NB4 (cell line): ENCODE results near the gene OR52L1.

ENCODE experiments used
- DNase-seq: peaks from one replicate; pipeline ENCODE4 v3.0.0; 2010; ENCODE audit warnings: low read depth
- H3K4me3 ChIP-seq: one replicate; pipeline ENCODE4 v1.5.1; 2011; ENCODE audit warnings: mild to moderate bottlenecking, low read depth, low read length, moderate library complexity
- MYC ChIP-seq: IDR thresholded peaks from 2 replicates; pipeline ENCODE4 v1.6.1; 2011; ENCODE audit warnings: low read depth, low read length
- POLR2A ChIP-seq: IDR thresholded peaks from 2 replicates; pipeline ENCODE4 v1.6.1; 2011; ENCODE audit warnings: mild to moderate bottlenecking; ENCODE audit not compliant: insufficient read length; ENCODE audit errors: extremely low read depth
- TF ChIP-seq, protein P1 (sequence below): IDR thresholded peaks from one replicate; pipeline ENCODE4 v1.5.1; 2012; ENCODE audit warnings: low read depth, low read length
- TF ChIP-seq, protein P2 (sequence below): IDR thresholded peaks from 2 replicates; pipeline ENCODE4 v1.6.1; 2011; ENCODE audit warnings: low read depth, low read length

Gene OR52L1

DNA sequence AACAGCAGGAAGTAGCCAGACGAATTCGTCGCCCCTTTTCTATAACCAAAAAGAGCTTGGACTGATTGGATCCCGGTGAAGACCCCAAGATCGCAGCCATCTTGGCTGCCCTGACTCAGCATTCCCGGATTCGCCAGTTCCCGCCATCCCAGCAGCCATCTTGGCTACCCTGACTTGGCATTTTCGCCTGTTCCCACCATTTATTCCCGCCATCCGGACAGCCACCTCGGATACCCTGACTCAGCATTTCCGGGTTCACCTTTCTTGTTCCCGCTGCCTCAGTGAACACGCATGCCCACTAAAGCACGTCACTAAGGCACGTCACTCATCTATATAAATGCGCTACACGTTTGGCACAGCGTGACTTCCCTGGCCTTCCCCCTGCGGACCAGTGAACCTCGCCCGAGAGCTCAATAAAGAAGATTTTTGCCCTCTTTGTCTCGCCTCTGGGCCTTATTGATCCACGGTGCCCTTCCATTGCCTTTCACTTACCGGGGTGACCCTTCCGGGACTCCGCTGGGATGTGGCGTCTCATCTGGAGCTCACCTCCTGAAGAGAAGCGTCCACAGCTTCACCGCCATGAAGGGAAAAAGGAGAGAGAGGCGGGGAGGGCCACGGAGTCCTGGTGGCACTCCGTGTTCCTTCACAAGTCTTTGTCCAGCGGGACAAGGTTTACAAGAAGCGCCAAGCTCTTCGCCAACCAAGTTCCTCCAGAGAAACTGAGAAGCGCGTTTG is 48.8 kb downstream of the OR52L1 start:
- no peak for TF ChIP-seq MYC
- TF ChIP-seq, protein P1, sequence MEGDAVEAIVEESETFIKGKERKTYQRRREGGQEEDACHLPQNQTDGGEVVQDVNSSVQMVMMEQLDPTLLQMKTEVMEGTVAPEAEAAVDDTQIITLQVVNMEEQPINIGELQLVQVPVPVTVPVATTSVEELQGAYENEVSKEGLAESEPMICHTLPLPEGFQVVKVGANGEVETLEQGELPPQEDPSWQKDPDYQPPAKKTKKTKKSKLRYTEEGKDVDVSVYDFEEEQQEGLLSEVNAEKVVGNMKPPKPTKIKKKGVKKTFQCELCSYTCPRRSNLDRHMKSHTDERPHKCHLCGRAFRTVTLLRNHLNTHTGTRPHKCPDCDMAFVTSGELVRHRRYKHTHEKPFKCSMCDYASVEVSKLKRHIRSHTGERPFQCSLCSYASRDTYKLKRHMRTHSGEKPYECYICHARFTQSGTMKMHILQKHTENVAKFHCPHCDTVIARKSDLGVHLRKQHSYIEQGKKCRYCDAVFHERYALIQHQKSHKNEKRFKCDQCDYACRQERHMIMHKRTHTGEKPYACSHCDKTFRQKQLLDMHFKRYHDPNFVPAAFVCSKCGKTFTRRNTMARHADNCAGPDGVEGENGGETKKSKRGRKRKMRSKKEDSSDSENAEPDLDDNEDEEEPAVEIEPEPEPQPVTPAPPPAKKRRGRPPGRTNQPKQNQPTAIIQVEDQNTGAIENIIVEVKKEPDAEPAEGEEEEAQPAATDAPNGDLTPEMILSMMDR, result no peak
- TF ChIP-seq, protein P2, sequence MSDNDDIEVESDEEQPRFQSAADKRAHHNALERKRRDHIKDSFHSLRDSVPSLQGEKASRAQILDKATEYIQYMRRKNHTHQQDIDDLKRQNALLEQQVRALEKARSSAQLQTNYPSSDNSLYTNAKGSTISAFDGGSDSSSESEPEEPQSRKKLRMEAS, result no peak
- TF ChIP-seq POLR2A, result no peak
- H3K4me3 ChIP-seq, result no peak overlapping the region
- DNase-seq, result no peak
